ENCODE measurements around the gene LINGO3.

DNA sequence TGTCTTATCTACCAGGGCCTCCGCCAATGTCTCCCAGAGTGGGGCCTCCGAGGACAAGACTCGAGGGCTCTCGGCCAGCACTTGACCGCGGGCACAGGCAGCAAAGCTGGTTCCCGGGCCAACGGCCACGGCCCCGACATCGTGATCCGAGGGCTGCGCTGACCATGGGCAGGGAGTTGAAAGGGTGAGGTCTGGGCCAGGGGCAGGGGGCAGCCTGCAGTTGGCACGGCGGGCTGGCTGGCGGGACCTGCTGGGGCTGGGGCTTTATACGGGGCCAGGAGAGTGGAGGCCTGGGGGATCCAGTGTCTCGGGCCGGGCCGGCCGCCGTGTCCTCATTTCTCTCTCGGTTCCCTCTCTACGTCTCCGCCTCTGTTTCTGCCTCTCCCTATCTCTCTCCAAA lies 9.8 kb upstream of the LINGO3 start:
- TF ChIP-seq FOXP2 (optimal IDR thresholded peaks at IDR 0.05; ENCODE audit: control extremely low read depth, extremely low read length, insufficient read depth): no peak
- no peak for TF ChIP-seq POLR2AphosphoS5 (IDR thresholded peaks at IDR 0.05; ENCODE audit: borderline replicate concordance, low read depth, low read length)
